Measurements from ENCODE around the gene BACE2.

Gene BACE2

DNA sequence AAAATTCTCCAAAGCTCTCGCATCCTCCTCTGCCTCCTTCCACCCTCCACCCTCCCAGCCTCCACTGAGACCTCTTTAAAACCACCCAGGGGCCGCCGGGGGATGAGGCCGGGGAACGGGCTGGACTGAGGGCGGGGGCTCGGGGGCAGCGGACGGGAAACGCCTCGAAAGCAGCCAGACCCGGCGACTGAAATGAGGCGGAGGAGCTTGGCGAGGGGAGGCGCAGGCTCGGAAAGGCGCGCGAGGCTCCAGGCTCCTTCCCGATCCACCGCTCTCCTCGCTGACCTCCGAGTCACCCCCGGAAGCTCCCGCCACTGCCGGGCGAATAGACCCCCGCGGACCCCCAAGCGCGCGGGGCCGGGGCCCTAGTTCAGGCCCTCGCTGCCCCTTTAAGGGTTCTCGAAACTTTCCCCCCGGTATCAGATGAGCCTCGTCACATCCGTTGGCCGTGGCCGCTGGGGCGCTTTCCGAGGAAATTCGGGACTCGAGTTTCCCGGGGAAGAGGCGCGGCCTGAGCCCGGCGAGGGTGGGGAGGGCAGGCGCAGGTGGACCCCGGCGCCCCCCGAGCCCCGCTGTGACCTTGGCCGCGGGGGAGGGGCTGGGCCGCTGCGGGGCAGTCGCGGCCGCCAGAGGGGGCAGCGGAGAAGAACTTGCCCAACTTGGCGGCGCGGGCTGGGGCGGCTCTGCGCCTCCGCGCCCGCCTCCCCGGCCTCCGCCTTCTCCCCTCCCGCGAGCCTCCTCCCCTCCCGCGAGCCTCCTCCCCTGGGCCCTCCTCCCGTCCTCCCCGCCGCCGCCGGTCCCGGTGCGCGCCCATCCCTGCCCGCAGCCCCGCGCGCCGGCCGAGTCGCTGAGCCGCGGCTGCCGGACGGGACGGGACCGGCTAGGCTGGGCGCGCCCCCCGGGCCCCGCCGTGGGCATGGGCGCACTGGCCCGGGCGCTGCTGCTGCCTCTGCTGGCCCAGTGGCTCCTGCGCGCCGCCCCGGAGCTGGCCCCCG, at the start of gene BACE2:
Gene BACE2, plus strand, starts transcription at position 813 of the 995 bp plus-strand sequence. Its CDS starts 104 bp downstream, at position 917.
- TF ChIP-seq, protein P1, sequence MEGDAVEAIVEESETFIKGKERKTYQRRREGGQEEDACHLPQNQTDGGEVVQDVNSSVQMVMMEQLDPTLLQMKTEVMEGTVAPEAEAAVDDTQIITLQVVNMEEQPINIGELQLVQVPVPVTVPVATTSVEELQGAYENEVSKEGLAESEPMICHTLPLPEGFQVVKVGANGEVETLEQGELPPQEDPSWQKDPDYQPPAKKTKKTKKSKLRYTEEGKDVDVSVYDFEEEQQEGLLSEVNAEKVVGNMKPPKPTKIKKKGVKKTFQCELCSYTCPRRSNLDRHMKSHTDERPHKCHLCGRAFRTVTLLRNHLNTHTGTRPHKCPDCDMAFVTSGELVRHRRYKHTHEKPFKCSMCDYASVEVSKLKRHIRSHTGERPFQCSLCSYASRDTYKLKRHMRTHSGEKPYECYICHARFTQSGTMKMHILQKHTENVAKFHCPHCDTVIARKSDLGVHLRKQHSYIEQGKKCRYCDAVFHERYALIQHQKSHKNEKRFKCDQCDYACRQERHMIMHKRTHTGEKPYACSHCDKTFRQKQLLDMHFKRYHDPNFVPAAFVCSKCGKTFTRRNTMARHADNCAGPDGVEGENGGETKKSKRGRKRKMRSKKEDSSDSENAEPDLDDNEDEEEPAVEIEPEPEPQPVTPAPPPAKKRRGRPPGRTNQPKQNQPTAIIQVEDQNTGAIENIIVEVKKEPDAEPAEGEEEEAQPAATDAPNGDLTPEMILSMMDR (IDR thresholded peaks at IDR 0.05; ENCODE audit: insufficient read depth, low read length, poor library complexity, severe bottlenecking) = no peak
- no peak for TF ChIP-seq EZH2phosphoT487 (conservative IDR thresholded peaks at IDR 0.05; ENCODE audit: low read length)
- no peak within 1 kb of the TSS for H3K4me2 ChIP-seq (ENCODE audit: low read depth, low read length, poor library complexity, severe bottlenecking)
- no peaks in the 10 kb centered on the region for H3K9me2 ChIP-seq (replicated peaks; ENCODE audit: insufficient read depth, low read length)
- H3K9me3 ChIP-seq (ENCODE audit: insufficient read depth, low read length) = no peaks in the 10 kb centered on the region
- H3K79me2 ChIP-seq (ENCODE audit: insufficient read depth, low read length) = no peaks in the 10 kb centered on the region
- no peaks in the 10 kb centered on the region for H3K36me3 ChIP-seq (ENCODE audit: low read length)
- H3F3A ChIP-seq (ENCODE audit: insufficient read depth) = no peaks in the 10 kb centered on the region
- no peak within 1 kb of the TSS for H3K4me3 ChIP-seq (ENCODE audit: insufficient read depth, low read length, poor library complexity, severe bottlenecking)
- no peak within 1 kb of the TSS for H3K27ac ChIP-seq (ENCODE audit: low read depth, low read length)
- H3K27me3 ChIP-seq (ENCODE audit: low read length) = no peaks in the 10 kb centered on the region
- no peaks in the 10 kb centered on the region for H4K20me1 ChIP-seq (ENCODE audit: low read depth, low read length)
- H3K9ac ChIP-seq (ENCODE audit: low read length) = no peak within 1 kb of the TSS
- no peak within 1 kb of the TSS for H2AFZ ChIP-seq (ENCODE audit: low read depth, low read length, severe bottlenecking)

DNA sequence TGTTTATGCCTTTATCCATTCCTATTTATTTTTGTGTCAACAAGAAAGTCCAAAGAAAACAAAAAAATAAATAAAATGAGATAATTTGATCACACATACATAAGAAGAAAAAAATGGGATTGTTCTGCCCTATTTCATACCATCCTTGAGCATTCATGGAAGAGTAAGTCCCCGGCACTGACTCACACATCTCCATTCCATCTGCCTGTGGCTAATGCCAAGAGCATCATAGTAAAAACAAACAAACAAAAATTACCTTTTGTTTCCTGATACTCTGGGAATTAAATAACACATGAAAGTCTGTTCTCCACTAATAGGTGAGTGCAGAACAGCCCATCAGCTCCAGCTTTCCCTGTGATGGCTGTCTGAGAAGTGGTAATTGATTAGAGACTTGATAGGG, 48.1 kb upstream of the BACE2 start:
- no peaks in the 10 kb centered on the region for H3K9me3 ChIP-seq (ENCODE audit: insufficient read depth, low read length)
- no peak overlapping the region for H3K4me2 ChIP-seq (ENCODE audit: low read depth, low read length, poor library complexity, severe bottlenecking)
- no peaks in the 10 kb centered on the region for H3K36me3 ChIP-seq (ENCODE audit: low read length)
- TF ChIP-seq, protein P1 (IDR thresholded peaks at IDR 0.05; ENCODE audit: insufficient read depth, low read length, poor library complexity, severe bottlenecking) = no peak
- TF ChIP-seq EZH2phosphoT487 (conservative IDR thresholded peaks at IDR 0.05; ENCODE audit: low read length) = no peak
- H3K27me3 ChIP-seq (ENCODE audit: low read length) = no peaks in the 10 kb centered on the region
- no peak overlapping the region for H3K9ac ChIP-seq (ENCODE audit: low read length)
- no peaks in the 10 kb centered on the region for H3K9me2 ChIP-seq (replicated peaks; ENCODE audit: insufficient read depth, low read length)
- no peak overlapping the region for H3K4me3 ChIP-seq (ENCODE audit: insufficient read depth, low read length, poor library complexity, severe bottlenecking)
- no peaks in the 10 kb centered on the region for H3K79me2 ChIP-seq (ENCODE audit: insufficient read depth, low read length)
- no peaks in the 10 kb centered on the region for H3F3A ChIP-seq (ENCODE audit: insufficient read depth)
- no peaks in the 10 kb centered on the region for H4K20me1 ChIP-seq (ENCODE audit: low read depth, low read length)
- no peak overlapping the region for H2AFZ ChIP-seq (ENCODE audit: low read depth, low read length, severe bottlenecking)
- no peak overlapping the region for H3K27ac ChIP-seq (ENCODE audit: low read depth, low read length)

DNA sequence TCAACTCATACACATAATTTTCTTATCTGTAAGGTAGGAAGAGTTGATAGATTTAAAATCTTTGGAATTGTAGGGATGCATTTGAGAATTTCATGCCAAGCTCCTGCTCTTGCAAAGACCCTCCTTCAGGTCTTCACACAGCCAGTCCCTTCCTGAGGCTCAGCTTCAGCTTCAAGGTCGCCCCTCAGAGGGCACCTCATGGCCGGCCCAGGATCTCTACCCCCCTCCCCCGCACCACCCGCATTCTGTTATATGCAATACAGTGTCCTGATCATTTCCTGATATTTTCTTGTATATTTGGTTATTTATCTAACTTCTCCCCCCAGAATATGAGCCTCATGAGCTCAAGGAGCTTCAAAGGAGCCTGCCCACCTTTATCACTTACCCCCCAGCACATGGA, 47.0 kb upstream of the BACE2 start:
- H3K4me3 ChIP-seq (ENCODE audit: insufficient read depth, low read length, poor library complexity, severe bottlenecking) = no peak overlapping the region
- no peaks in the 10 kb centered on the region for H3K79me2 ChIP-seq (ENCODE audit: insufficient read depth, low read length)
- H3K9me2 ChIP-seq (replicated peaks; ENCODE audit: insufficient read depth, low read length) = no peaks in the 10 kb centered on the region
- no peaks in the 10 kb centered on the region for H3K27me3 ChIP-seq (ENCODE audit: low read length)
- H3F3A ChIP-seq (ENCODE audit: insufficient read depth) = no peaks in the 10 kb centered on the region
- no peak overlapping the region for H3K4me2 ChIP-seq (ENCODE audit: low read depth, low read length, poor library complexity, severe bottlenecking)
- TF ChIP-seq, protein P1 (IDR thresholded peaks at IDR 0.05; ENCODE audit: insufficient read depth, low read length, poor library complexity, severe bottlenecking) = no peak
- TF ChIP-seq EZH2phosphoT487 (conservative IDR thresholded peaks at IDR 0.05; ENCODE audit: low read length) = no peak
- H3K36me3 ChIP-seq (ENCODE audit: low read length) = no peaks in the 10 kb centered on the region
- no peaks in the 10 kb centered on the region for H3K9me3 ChIP-seq (ENCODE audit: insufficient read depth, low read length)
- H3K27ac ChIP-seq (ENCODE audit: low read depth, low read length) = no peak overlapping the region
- no peaks in the 10 kb centered on the region for H4K20me1 ChIP-seq (ENCODE audit: low read depth, low read length)
- H2AFZ ChIP-seq (ENCODE audit: low read depth, low read length, severe bottlenecking) = no peak overlapping the region
- H3K9ac ChIP-seq (ENCODE audit: low read length) = no peak overlapping the region
